Measurements from ENCODE around the gene PHKG2. TPM values are rescaled to one million over a fixed set of nuclear protein-coding genes. Genes with fewer than 3 reads are reported as not detected.
A peak's percentile ranks its signal among the peaks of the same experiment; 100 is the strongest.
"Not testable (repeated sequence)": the region's sequence is repeated elsewhere in the genome, so short reads cannot be mapped to it uniquely, and the experiment has no call there.

PHKG2 gene
- 15.6 TPM for total RNA-seq
- long read RNA-seq, full-length matches to known transcripts = 28 of 32 reads
- long read RNA-seq, partial matches to known transcripts = 1 of 32 reads
- long read RNA-seq, other reads (novel, unspliced or antisense) = 3 of 32 reads

GRCh38 chr16:30747799-30748633 lies at the start of gene PHKG2:
Gene PHKG2, plus strand, starts transcription at chr16:30748425. Its CDS starts 396 bp downstream, at chr16:30748821.
- Histone ChIP-seq H3K9me3 (replicated peaks) (no peaks in the 10 kb centered on the region), H3K4me1 (peaks cover 21% of the 10 kb centered on the region), H3K27ac (replicated peaks) (peak within 1 kb of the TSS; percentile 83), H3K27me3 (ENCODE audit: low read depth) (no peaks in the 10 kb centered on the region), H3K36me3 (peaks cover 37% of the 10 kb centered on the region), H3K4me3 (peak within 1 kb of the TSS; percentile 92)
- no peak for TF ChIP-seq CTCF (IDR thresholded peaks at IDR 0.05; ENCODE audit: borderline replicate concordance)
- intact Hi-C loops (cut with micrococcal nuclease) = no loop called here
- peak; percentile 100 for DNase-seq

- no peak for TF ChIP-seq CTCF (IDR thresholded peaks at IDR 0.05; ENCODE audit: borderline replicate concordance)
- intact Hi-C loops (cut with micrococcal nuclease) = no loop called here
- Histone ChIP-seq H3K4me1 (peaks cover 43% of the 10 kb centered on the region), H3K4me3 (peak within 1 kb of the TSS; percentile 99), H3K27me3 (ENCODE audit: low read depth) (no peaks in the 10 kb centered on the region), H3K36me3 (peaks cover 43% of the 10 kb centered on the region), H3K27ac (replicated peaks) (peak within 1 kb of the TSS; percentile 99), H3K9me3 (replicated peaks) (no peaks in the 10 kb centered on the region)
- DNase-seq = peak; percentile 86
These were observed 49.2 kb upstream of the PHKG2 start, which contains the start of gene SRCAP for GRCh38 chr16:30698816-30699614. Gene SRCAP, plus strand, starts transcription at chr16:30699171. Its CDS starts 1,654 bp downstream, at chr16:30700825.

- Histone ChIP-seq H3K27ac (replicated peaks) (peak overlapping the region; percentile 99), H3K4me1 (peaks cover 41% of the 10 kb centered on the region), H3K36me3 (peaks cover 50% of the 10 kb centered on the region), H3K27me3 (ENCODE audit: low read depth) (no peaks in the 10 kb centered on the region), H3K9me3 (replicated peaks) (no peaks in the 10 kb centered on the region), H3K4me3 (peak overlapping the region; percentile 99)
- no peak for TF ChIP-seq CTCF (IDR thresholded peaks at IDR 0.05; ENCODE audit: borderline replicate concordance)
- intact Hi-C loops (cut with micrococcal nuclease) = no loop called here
- no peak for DNase-seq
These were observed 48.6 kb upstream of the PHKG2 start for GRCh38 chr16:30699615-30700099.

GRCh38 chr16:30700491-30700890 lies 47.7 kb upstream of the PHKG2 start:
- intact Hi-C loops (cut with micrococcal nuclease) = no loop called here
- Histone ChIP-seq H3K4me1 (peaks cover 41% of the 10 kb centered on the region), H3K36me3 (peaks cover 58% of the 10 kb centered on the region), H3K4me3 (peak overlapping the region; percentile 99), H3K27ac (replicated peaks) (peak overlapping the region; percentile 99), H3K9me3 (replicated peaks) (no peaks in the 10 kb centered on the region), H3K27me3 (ENCODE audit: low read depth) (no peaks in the 10 kb centered on the region)
- no peak for TF ChIP-seq CTCF (IDR thresholded peaks at IDR 0.05; ENCODE audit: borderline replicate concordance)
- DNase-seq = peak; percentile 53

- Histone ChIP-seq H3K9me3 (replicated peaks) (no peaks in the 10 kb centered on the region), H3K27ac (replicated peaks) (peak overlapping the region; percentile 99), H3K27me3 (ENCODE audit: low read depth) (no peaks in the 10 kb centered on the region), H3K4me1 (peaks cover 41% of the 10 kb centered on the region), H3K4me3 (peak overlapping the region; percentile 99), H3K36me3 (peaks cover 63% of the 10 kb centered on the region)
- intact Hi-C loops (cut with micrococcal nuclease) = no loop called here
- TF ChIP-seq CTCF (IDR thresholded peaks at IDR 0.05; ENCODE audit: borderline replicate concordance) = no peak
- DNase-seq = no peak
These were observed 47.3 kb upstream of the PHKG2 start for GRCh38 chr16:30700971-30701370.

GRCh38 chr16:30703071-30703470 lies 45.2 kb upstream of the PHKG2 start:
- DNase-seq; H3K9me3 ChIP-seq (replicated peaks); intact Hi-C loops (cut with micrococcal nuclease); H3K27me3 ChIP-seq (ENCODE audit: low read depth); H3K4me3 ChIP-seq; H3K27ac ChIP-seq (replicated peaks): not testable (repeated sequence)
- peaks cover 36% of the 10 kb centered on the region for H3K4me1 ChIP-seq
- H3K36me3 ChIP-seq = peaks cover 84% of the 10 kb centered on the region

All from left ventricle myocardium inferior (tissue), 1 donor.